ENCODE results near the gene TSHZ2.

- TF ChIP-seq CTCF (IDR thresholded peaks at IDR 0.05; ENCODE audit: extremely low read depth in 1 of 2, insufficient read depth in 1 of 2, low read depth in 1 of 2, low read length in 2 of 2) (no peak), POLR2AphosphoS5 (IDR thresholded peaks at IDR 0.05; ENCODE audit: insufficient read depth, low read depth, low read length) (no peak), MAX (IDR thresholded peaks at IDR 0.05; ENCODE audit: insufficient read depth, insufficient read length) (no peak)
These were observed 334.1 kb downstream of the TSHZ2 start for GRCh38 chr20:53306192-53306805.
